Measurements from ENCODE around the gene C1orf198. TPM values are rescaled to one million over a fixed set of nuclear protein-coding genes. Genes with fewer than 3 reads are reported as not detected.

C1orf198 gene
- total and polyA plus RNA-seq, 4 donors: 3.9 to 11.1 (median 10.4) TPM

GRCh38 chr1:230842801-230843200 lies 25.5 kb downstream of the C1orf198 start:
- Histone ChIP-seq H3K4me1 (ENCODE audit: control insufficient read depth in 4 of 4, insufficient read depth in 4 of 4, low read length in 3 of 4) (no peaks in the 10 kb centered on the region), H3K4me3 (ENCODE audit: low read depth in 1 of 3, low read length in 3 of 3) (no peak overlapping the region), H3K9me3 (ENCODE audit: control insufficient read depth in 4 of 4, low read length in 3 of 4) (no peaks in the 10 kb centered on the region), H3K27ac (ENCODE audit: low read depth in 1 of 2, low read length in 2 of 2) (no peak overlapping the region), H3K36me3 (ENCODE audit: control insufficient read depth in 4 of 4, insufficient read depth in 3 of 4, low read depth in 1 of 4, low read length in 3 of 4) (peaks cover 4 to 13% (median 5%) of the 10 kb centered on the region in 4 donors), H3K27me3 (ENCODE audit: control insufficient read depth in 4 of 4, insufficient read depth in 4 of 4, low read length in 3 of 4) (no peaks in the 10 kb centered on the region), H3K9ac (ENCODE audit: low read depth in 1 of 2, low read length in 2 of 2) (no peak overlapping the region)
- DNase-seq (ENCODE audit: low spot score): no peak
- 97% methylated on average over 8 of the region's 8 CpGs for WGBS
- no peak for TF ChIP-seq JUND (IDR thresholded peaks at IDR 0.05)
- no peak for TF ChIP-seq EGR1 (IDR thresholded peaks at IDR 0.05; ENCODE audit: low read depth in 2 of 2)
- no peak for TF ChIP-seq NR2F2 (IDR thresholded peaks at IDR 0.05)
- no peak for TF ChIP-seq TAF1 (conservative IDR thresholded peaks at IDR 0.05)
- no peak for TF ChIP-seq SP1 (IDR thresholded peaks at IDR 0.05)
- TF ChIP-seq RAD21 (IDR thresholded peaks at IDR 0.05): no peak
- TF ChIP-seq CTCF (IDR thresholded peaks at IDR 0.05; ENCODE audit: low read depth, low read length, missing input control): no peak

- H3K9ac ChIP-seq (ENCODE audit: low read depth in 1 of 2, low read length in 2 of 2): no peak overlapping the region
- no peak for DNase-seq (ENCODE audit: low spot score)
- no peaks in the 10 kb centered on the region for H3K4me1 ChIP-seq (ENCODE audit: control insufficient read depth in 4 of 4, insufficient read depth in 4 of 4, low read length in 3 of 4)
- no peak overlapping the region for H3K27ac ChIP-seq (ENCODE audit: low read depth in 1 of 2, low read length in 2 of 2)
- TF ChIP-seq REST (IDR thresholded peaks at IDR 0.05): no peak
- no peak for TF ChIP-seq ZBTB33 (IDR thresholded peaks at IDR 0.05)
- TF ChIP-seq CTCF (IDR thresholded peaks at IDR 0.05; ENCODE audit: low read depth, low read length, missing input control): no peak
- TF ChIP-seq TAF1 (conservative IDR thresholded peaks at IDR 0.05): no peak
- no peak for TF ChIP-seq MAX (IDR thresholded peaks at IDR 0.05)
- TF ChIP-seq GABPA (IDR thresholded peaks at IDR 0.05 in 1 of 2, conservative IDR thresholded peaks at IDR 0.05 in 1 of 2): no peak
- no peak for TF ChIP-seq EGR1 (IDR thresholded peaks at IDR 0.05; ENCODE audit: low read depth in 2 of 2)
- no peak for TF ChIP-seq NR2F2 (IDR thresholded peaks at IDR 0.05)
- TF ChIP-seq HNF4A (conservative IDR thresholded peaks at IDR 0.05): no peak
- TF ChIP-seq RAD21 (IDR thresholded peaks at IDR 0.05): no peak
- TF ChIP-seq JUND (IDR thresholded peaks at IDR 0.05): no peak
- H3K36me3 ChIP-seq (ENCODE audit: control insufficient read depth in 4 of 4, insufficient read depth in 3 of 4, low read depth in 1 of 4, low read length in 3 of 4): peaks cover 4 to 13% (median 5%) of the 10 kb centered on the region in 4 donors
- 91% methylated on average over 10 of the region's 10 CpGs for WGBS
- no peak overlapping the region for H3K4me3 ChIP-seq (ENCODE audit: low read depth in 1 of 3, low read length in 3 of 3)
- H3K9me3 ChIP-seq (ENCODE audit: control insufficient read depth in 4 of 4, low read length in 3 of 4): no peaks in the 10 kb centered on the region
- H3K27me3 ChIP-seq (ENCODE audit: control insufficient read depth in 4 of 4, insufficient read depth in 4 of 4, low read length in 3 of 4): no peaks in the 10 kb centered on the region
These were observed 29.1 kb downstream of the C1orf198 start for GRCh38 chr1:230839173-230839572.
